Glutamatergic neuron (in vitro differentiated cells): ENCODE data around the gene NRXN3. TPM values are rescaled to one million over a fixed set of nuclear protein-coding genes. Genes with fewer than 3 reads are reported as not detected.

Experiments
- DNase-seq: peaks from one replicate; pipeline ENCODE4 v3.0.0; 2022
- H3K27ac Mint-ChIP-seq: one replicate; pipeline ENCODE4 v1.8.0; 2020; ENCODE audit warnings: mild to moderate bottlenecking, mixed read lengths, inconsistent platforms; ENCODE audit not compliant: unreplicated experiment
- H3K27me3 Mint-ChIP-seq: one replicate; pipeline ENCODE4 v1.8.0; 2020; ENCODE audit warnings: mild to moderate bottlenecking, moderate library complexity, mixed read lengths, inconsistent platforms; ENCODE audit not compliant: unreplicated experiment
- H3K36me3 Mint-ChIP-seq: one replicate; pipeline ENCODE4 v1.8.0; 2020; ENCODE audit warnings: mild to moderate bottlenecking, mixed read lengths, inconsistent platforms; ENCODE audit not compliant: unreplicated experiment
- H3K4me1 Mint-ChIP-seq: one replicate; pipeline ENCODE4 v1.8.0; 2020; ENCODE audit warnings: mild to moderate bottlenecking, low read depth, mixed read lengths, inconsistent platforms; ENCODE audit not compliant: unreplicated experiment
- H3K4me3 Mint-ChIP-seq: one replicate; pipeline ENCODE4 v1.8.0; 2020; ENCODE audit warnings: mild to moderate bottlenecking, mixed read lengths, inconsistent platforms; ENCODE audit not compliant: unreplicated experiment
- H3K9me3 Mint-ChIP-seq: one replicate; pipeline ENCODE4 v1.8.0; 2020; ENCODE audit warnings: mild to moderate bottlenecking, moderate library complexity, mixed read lengths, inconsistent platforms; ENCODE audit not compliant: unreplicated experiment
- CTCF ChIP-seq: fragments of 200-600 bp; sonication (generic); IDR thresholded peaks from one replicate; pipeline ENCODE4 v1.5.0; 2021; ENCODE audit not compliant: partially characterized antibody, unreplicated experiment
- total RNA-seq: library from RNA; stranded (reverse); fragmentation: NEBNext Ultra II Directional; extraction: Animal tissue kit (Norgen Biotek cat#: 25700); gene quantifications from one replicate; pipeline ENCODE4 v1.2.1, GENCODE V29; 2021; ENCODE audit not compliant: unreplicated experiment

NRXN3 gene
- total RNA-seq, 1 donor from 2014 or later: 1.2 TPM

DNA sequence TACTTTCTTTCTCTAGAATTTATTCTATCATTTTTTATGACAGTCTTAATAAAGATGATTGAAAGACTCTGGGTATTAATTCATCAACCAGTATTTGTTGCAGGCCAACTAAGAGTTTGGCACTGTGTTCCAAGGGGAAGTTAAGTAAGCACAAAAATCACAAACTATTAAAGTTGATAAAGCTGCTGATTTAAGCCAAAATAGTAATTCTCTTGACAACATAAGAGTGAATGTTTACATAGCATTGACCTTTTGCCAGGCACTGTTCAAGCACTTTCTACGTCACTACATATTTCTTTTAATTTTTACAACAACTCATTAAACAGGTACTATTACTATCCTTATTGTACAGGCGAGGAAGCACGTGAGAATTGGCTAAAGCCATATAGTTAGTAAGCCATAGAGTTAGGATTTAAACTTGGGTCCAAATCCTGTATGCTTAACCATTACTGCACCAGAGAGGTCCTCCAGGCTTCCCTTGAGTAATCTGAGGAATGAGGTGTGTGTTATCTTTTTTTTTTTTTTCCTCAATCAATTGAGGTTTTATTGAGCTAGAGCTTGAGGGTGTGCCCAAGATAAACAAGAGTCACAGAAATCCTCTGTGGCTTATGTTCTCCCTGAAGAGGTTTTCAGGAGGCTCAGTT lies 1031.5 kb downstream of the NRXN3 start:
- no peaks in the 10 kb centered on the region for H3K4me1 Mint-ChIP-seq
- no peaks in the 10 kb centered on the region for H3K36me3 Mint-ChIP-seq
- no peaks in the 10 kb centered on the region for H3K9me3 Mint-ChIP-seq
- DNase-seq: no peak
- no peak overlapping the region for H3K4me3 Mint-ChIP-seq
- H3K27ac Mint-ChIP-seq: no peak overlapping the region
- no peak for TF ChIP-seq CTCF
- no peaks in the 10 kb centered on the region for H3K27me3 Mint-ChIP-seq

GRCh38 chr14:79204591-79204990 lies 1034.4 kb downstream of the NRXN3 start:
- no peaks in the 10 kb centered on the region for H3K9me3 Mint-ChIP-seq
- TF ChIP-seq CTCF: no peak
- H3K27me3 Mint-ChIP-seq: no peaks in the 10 kb centered on the region
- no peaks in the 10 kb centered on the region for H3K36me3 Mint-ChIP-seq
- H3K4me1 Mint-ChIP-seq: no peaks in the 10 kb centered on the region
- H3K4me3 Mint-ChIP-seq: no peak overlapping the region
- H3K27ac Mint-ChIP-seq: no peak overlapping the region
- no peak for DNase-seq

DNA sequence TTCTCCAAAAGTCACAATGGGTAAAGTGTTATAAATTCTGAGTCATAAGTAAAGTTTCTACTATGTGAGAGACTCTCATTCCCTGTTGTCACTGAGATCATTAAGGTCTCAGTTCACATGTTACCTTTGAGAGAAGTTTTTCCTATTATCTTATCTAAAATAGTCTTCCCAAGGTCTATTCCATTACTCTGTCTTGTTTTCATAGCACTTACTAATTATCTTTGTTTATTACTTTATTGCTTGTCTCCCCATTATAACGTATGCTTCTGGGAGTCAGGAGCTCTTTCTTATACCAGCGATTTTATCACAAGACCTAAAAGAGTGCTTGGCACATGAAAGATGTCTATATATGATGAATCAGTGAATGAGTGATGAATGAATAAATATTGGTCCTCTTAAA lies 1039.2 kb downstream of the NRXN3 start:
- H3K4me1 Mint-ChIP-seq: no peaks in the 10 kb centered on the region
- H3K27ac Mint-ChIP-seq: no peak overlapping the region
- DNase-seq: no peak
- H3K9me3 Mint-ChIP-seq: no peaks in the 10 kb centered on the region
- H3K27me3 Mint-ChIP-seq: no peaks in the 10 kb centered on the region
- no peak overlapping the region for H3K4me3 Mint-ChIP-seq
- no peak for TF ChIP-seq CTCF
- no peaks in the 10 kb centered on the region for H3K36me3 Mint-ChIP-seq

GRCh38 chr14:79225815-79226214 lies 1055.6 kb downstream of the NRXN3 start:
- Mint-ChIP-seq H3K4me1 (peaks cover 8% of the 10 kb centered on the region), H3K4me3 (no peak overlapping the region), H3K27ac (no peak overlapping the region), H3K9me3 (peaks cover under 1% of the 10 kb centered on the region), H3K36me3 (peaks cover 5% of the 10 kb centered on the region), H3K27me3 (no peaks in the 10 kb centered on the region)
- no peak for DNase-seq
- TF ChIP-seq CTCF: no peak

GRCh38 chr14:79229383-79229909 lies 1059.3 kb downstream of the NRXN3 start:
- no peak for DNase-seq
- no peak overlapping the region for H3K27ac Mint-ChIP-seq
- H3K9me3 Mint-ChIP-seq: peaks cover 2% of the 10 kb centered on the region
- H3K4me3 Mint-ChIP-seq: no peak overlapping the region
- H3K36me3 Mint-ChIP-seq: no peaks in the 10 kb centered on the region
- no peaks in the 10 kb centered on the region for H3K27me3 Mint-ChIP-seq
- TF ChIP-seq CTCF: no peak
- peaks cover 8% of the 10 kb centered on the region for H3K4me1 Mint-ChIP-seq
